MM.1S (cell line): ENCODE measurements around the gene PGM3.

Experiments used
- DNase-seq: peaks from one replicate; pipeline ENCODE4 v3.0.0-alpha.2; 2015
- H2AFZ ChIP-seq: fragments of 300-600 bp; sonication (generic); 2 replicates; pipeline ENCODE4 v1.6.0; 2016; ENCODE audit warnings: antibody characterized with exemption, low read length
- H3F3A ChIP-seq: fragments of 300-600 bp; sonication (generic); 2 replicates; pipeline ENCODE4 v1.6.1; 2016; ENCODE audit warnings: mild to moderate bottlenecking, antibody characterized with exemption, low read length, moderate library complexity, mixed read lengths; ENCODE audit not compliant: insufficient read depth
- H3K27ac ChIP-seq: fragments of 300-600 bp; sonication (generic); 2 replicates; pipeline ENCODE4 v1.5.1; 2016; ENCODE audit warnings: mild to moderate bottlenecking, low read length
- H3K27me3 ChIP-seq: fragments of 300-600 bp; sonication (generic); replicated peaks from 2 replicates; pipeline ENCODE4 v1.6.0; 2016; ENCODE audit warnings: low read length; ENCODE audit not compliant: insufficient read depth
- H3K36me3 ChIP-seq: fragments of 300-600 bp; sonication (generic); replicated peaks from 2 replicates; pipeline ENCODE4 v1.6.1; 2016; ENCODE audit warnings: mild to moderate bottlenecking, low read length, mixed read lengths; ENCODE audit not compliant: insufficient read depth
- H3K4me1 ChIP-seq: fragments of 300-600 bp; sonication (generic); 2 replicates; pipeline ENCODE4 v1.6.1; 2016; ENCODE audit warnings: low read length, mixed read lengths
- H3K4me2 ChIP-seq: fragments of 300-600 bp; sonication (generic); 2 replicates; pipeline ENCODE4 v1.6.0; 2016; ENCODE audit warnings: low read depth, low read length
- H3K4me3 ChIP-seq: fragments of 300-600 bp; sonication (generic); 2 replicates; pipeline ENCODE4 v1.5.1; 2016; ENCODE audit warnings: low read length, mixed read lengths
- H3K79me2 ChIP-seq: fragments of 300-600 bp; sonication (generic); 2 replicates; pipeline ENCODE4 v1.6.1; 2016; ENCODE audit warnings: mixed run types, low read length, mixed read lengths
- H3K9ac ChIP-seq: fragments of 300-600 bp; sonication (generic); 2 replicates; pipeline ENCODE4 v1.6.1; 2016; ENCODE audit warnings: low read length, mixed read lengths
- H3K9me2 ChIP-seq: fragments of 300-600 bp; sonication (generic); replicated peaks from 2 replicates; pipeline ENCODE4 v1.6.1; 2016; ENCODE audit warnings: mild to moderate bottlenecking, low read length, mixed read lengths; ENCODE audit not compliant: insufficient read depth
- H3K9me3 ChIP-seq: fragments of 300-600 bp; sonication (generic); replicated peaks from 2 replicates; pipeline ENCODE4 v1.6.1; 2016; ENCODE audit warnings: mild to moderate bottlenecking, low read length, mixed read lengths; ENCODE audit not compliant: insufficient read depth
- H4K20me1 ChIP-seq: fragments of 300-600 bp; sonication (generic); 2 replicates; pipeline ENCODE4 v1.6.1; 2016; ENCODE audit warnings: mild to moderate bottlenecking, low read length, moderate library complexity, mixed read lengths; ENCODE audit not compliant: insufficient read depth
- CTCF ChIP-seq: fragments of 300-600 bp; sonication (generic); IDR thresholded peaks from 2 replicates; pipeline ENCODE4 v1.5.1; 2016; ENCODE audit warnings: antibody characterized with exemption, low read length, mixed read lengths
- EZH2 ChIP-seq: fragments of 300-600 bp; sonication (generic); optimal IDR thresholded peaks from 2 replicates; pipeline ENCODE3; 2017; ENCODE audit warnings: low read depth, mild to moderate bottlenecking, antibody characterized with exemption, low read length, mixed read lengths
- EZH2phosphoT487 ChIP-seq: fragments of 300-600 bp; sonication (generic); IDR thresholded peaks from 2 replicates; pipeline ENCODE4 v1.6.1; 2018; ENCODE audit warnings: antibody characterized with exemption, low read length

Gene PGM3

GRCh38 chr6:83151114-83151513, 42.0 kb downstream of the PGM3 start:
- Histone ChIP-seq H3K36me3 (no peaks in the 10 kb centered on the region; the same call in 1 of the 2 replicates), H3K79me2 (no peaks in the 10 kb centered on the region), H3K27ac (no peak overlapping the region), H3K9me3 (no peaks in the 10 kb centered on the region), H3K27me3 (no peaks in the 10 kb centered on the region), H2AFZ (no peak overlapping the region), H3K9ac (no peak overlapping the region), H3F3A (peaks cover 25% of the 10 kb centered on the region), H4K20me1 (no peaks in the 10 kb centered on the region), H3K4me1 (peaks cover 30% of the 10 kb centered on the region), H3K4me3 (no peak overlapping the region), H3K9me2 (no peaks in the 10 kb centered on the region), H3K4me2 (no peak overlapping the region)
- TF ChIP-seq EZH2, result no peak
- no peak for TF ChIP-seq CTCF
- no peak for TF ChIP-seq EZH2phosphoT487
- no peak for DNase-seq

- H3K4me3 ChIP-seq, result no peak overlapping the region
- no peaks in the 10 kb centered on the region for H3K27me3 ChIP-seq
- peaks cover 12% of the 10 kb centered on the region; the same call in 1 of the 2 replicates for H3K4me1 ChIP-seq
- H4K20me1 ChIP-seq, result no peaks in the 10 kb centered on the region
- no peak overlapping the region for H2AFZ ChIP-seq
- TF ChIP-seq EZH2phosphoT487, result no peak
- no peak for TF ChIP-seq CTCF
- no peak for TF ChIP-seq EZH2
- H3K79me2 ChIP-seq, result no peaks in the 10 kb centered on the region
- no peak overlapping the region for H3K27ac ChIP-seq
- no peak for DNase-seq
- no peak overlapping the region for H3K9ac ChIP-seq
- no peaks in the 10 kb centered on the region for H3K9me3 ChIP-seq
- H3K9me2 ChIP-seq, result no peaks in the 10 kb centered on the region
- H3K36me3 ChIP-seq, result no peaks in the 10 kb centered on the region
- H3K4me2 ChIP-seq, result no peak overlapping the region
- no peaks in the 10 kb centered on the region for H3F3A ChIP-seq
Measured at GRCh38 chr6:83138758-83139157, 54.3 kb downstream of the PGM3 start.

- no peaks in the 10 kb centered on the region for H3K36me3 ChIP-seq
- H2AFZ ChIP-seq, result no peak overlapping the region
- H3F3A ChIP-seq, result no peaks in the 10 kb centered on the region
- no peaks in the 10 kb centered on the region for H3K9me3 ChIP-seq
- H3K4me3 ChIP-seq, result no peak overlapping the region
- H3K27ac ChIP-seq, result no peak overlapping the region
- no peak for TF ChIP-seq EZH2
- no peak for TF ChIP-seq EZH2phosphoT487
- TF ChIP-seq CTCF, result no peak
- no peaks in the 10 kb centered on the region for H3K79me2 ChIP-seq
- DNase-seq, result no peak
- H3K4me2 ChIP-seq, result no peak overlapping the region
- H3K4me1 ChIP-seq, result peaks cover 12% of the 10 kb centered on the region; the same call in 1 of the 2 replicates
- no peak overlapping the region for H3K9ac ChIP-seq
- no peaks in the 10 kb centered on the region for H3K27me3 ChIP-seq
- no peaks in the 10 kb centered on the region for H3K9me2 ChIP-seq
- H4K20me1 ChIP-seq, result no peaks in the 10 kb centered on the region
Measured at GRCh38 chr6:83138118-83138722, 54.8 kb downstream of the PGM3 start.
